GM06990 (cell line): ENCODE results near the gene PCDH17.

Experiments used
- DNase-seq: peaks from one replicate; pipeline ENCODE4 v3.0.0-alpha.2; 2011; ENCODE audit not compliant: insufficient read length; ENCODE audit errors: extremely low read depth
- H3K27me3 ChIP-seq: replicated peaks from 2 replicates; pipeline ENCODE4 v1.6.0; 2011; ENCODE audit warnings: low read length; ENCODE audit not compliant: control insufficient read depth, insufficient read depth
- H3K36me3 ChIP-seq: 2 replicates; pipeline ENCODE4 v1.5.1; 2011; ENCODE audit warnings: low read length; ENCODE audit not compliant: control insufficient read depth, insufficient read depth
- H3K4me3 ChIP-seq: replicated peaks from 2 replicates; pipeline ENCODE4 v1.5.1; 2011; ENCODE audit warnings: low read depth, mild to moderate bottlenecking, control low read depth, low read length
- TF ChIP-seq, protein P1 (sequence below): IDR thresholded peaks from 2 replicates; pipeline ENCODE4 v1.5.1; 2011; ENCODE audit warnings: low read length, control low read depth, mild to moderate bottlenecking, inconsistent platforms; ENCODE audit not compliant: insufficient read depth, poor library complexity, severe bottlenecking

The PCDH17 gene

DNA sequence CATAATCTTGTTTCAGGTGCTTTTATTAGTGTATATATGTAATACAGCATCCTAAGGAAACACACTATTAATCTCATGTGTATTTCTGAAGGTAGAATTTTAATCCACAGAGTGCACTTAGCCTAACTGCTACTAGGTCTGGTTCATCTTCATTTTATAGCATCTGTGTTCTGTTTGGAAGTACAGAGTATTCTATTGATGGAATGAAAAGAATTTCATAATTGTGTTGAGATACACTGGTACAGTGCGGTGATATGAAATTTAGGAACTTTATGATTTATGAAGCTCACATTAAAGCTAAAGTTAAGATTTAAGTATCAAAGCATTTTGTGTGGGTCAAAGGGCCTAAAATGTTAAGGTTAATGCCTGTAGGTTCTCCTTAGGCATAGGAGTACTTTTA lies 6.0 kb downstream of the PCDH17 start:
- no peaks in the 10 kb centered on the region for H3K36me3 ChIP-seq
- no peaks in the 10 kb centered on the region for H3K27me3 ChIP-seq
- no peak for DNase-seq
- TF ChIP-seq, protein P1, sequence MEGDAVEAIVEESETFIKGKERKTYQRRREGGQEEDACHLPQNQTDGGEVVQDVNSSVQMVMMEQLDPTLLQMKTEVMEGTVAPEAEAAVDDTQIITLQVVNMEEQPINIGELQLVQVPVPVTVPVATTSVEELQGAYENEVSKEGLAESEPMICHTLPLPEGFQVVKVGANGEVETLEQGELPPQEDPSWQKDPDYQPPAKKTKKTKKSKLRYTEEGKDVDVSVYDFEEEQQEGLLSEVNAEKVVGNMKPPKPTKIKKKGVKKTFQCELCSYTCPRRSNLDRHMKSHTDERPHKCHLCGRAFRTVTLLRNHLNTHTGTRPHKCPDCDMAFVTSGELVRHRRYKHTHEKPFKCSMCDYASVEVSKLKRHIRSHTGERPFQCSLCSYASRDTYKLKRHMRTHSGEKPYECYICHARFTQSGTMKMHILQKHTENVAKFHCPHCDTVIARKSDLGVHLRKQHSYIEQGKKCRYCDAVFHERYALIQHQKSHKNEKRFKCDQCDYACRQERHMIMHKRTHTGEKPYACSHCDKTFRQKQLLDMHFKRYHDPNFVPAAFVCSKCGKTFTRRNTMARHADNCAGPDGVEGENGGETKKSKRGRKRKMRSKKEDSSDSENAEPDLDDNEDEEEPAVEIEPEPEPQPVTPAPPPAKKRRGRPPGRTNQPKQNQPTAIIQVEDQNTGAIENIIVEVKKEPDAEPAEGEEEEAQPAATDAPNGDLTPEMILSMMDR: no peak
- H3K4me3 ChIP-seq: no peak overlapping the region

- TF ChIP-seq, protein P1: no peak
- no peak overlapping the region for H3K4me3 ChIP-seq
- H3K27me3 ChIP-seq: no peaks in the 10 kb centered on the region
- H3K36me3 ChIP-seq: no peaks in the 10 kb centered on the region
- DNase-seq: no peak
These were observed 6.8 kb downstream of the PCDH17 start for GRCh38 chr13:57638186-57638890.

GRCh38 chr13:57640607-57641006 lies 9.1 kb downstream of the PCDH17 start:
- Histone ChIP-seq H3K36me3 (no peaks in the 10 kb centered on the region), H3K4me3 (no peak overlapping the region), H3K27me3 (no peaks in the 10 kb centered on the region)
- TF ChIP-seq, protein P1: no peak
- no peak for DNase-seq

- H3K27me3 ChIP-seq: no peaks in the 10 kb centered on the region
- no peaks in the 10 kb centered on the region for H3K36me3 ChIP-seq
- TF ChIP-seq, protein P1: no peak
- DNase-seq: no peak
- no peak overlapping the region for H3K4me3 ChIP-seq
These were observed 9.5 kb downstream of the PCDH17 start for GRCh38 chr13:57641051-57641450.

DNA sequence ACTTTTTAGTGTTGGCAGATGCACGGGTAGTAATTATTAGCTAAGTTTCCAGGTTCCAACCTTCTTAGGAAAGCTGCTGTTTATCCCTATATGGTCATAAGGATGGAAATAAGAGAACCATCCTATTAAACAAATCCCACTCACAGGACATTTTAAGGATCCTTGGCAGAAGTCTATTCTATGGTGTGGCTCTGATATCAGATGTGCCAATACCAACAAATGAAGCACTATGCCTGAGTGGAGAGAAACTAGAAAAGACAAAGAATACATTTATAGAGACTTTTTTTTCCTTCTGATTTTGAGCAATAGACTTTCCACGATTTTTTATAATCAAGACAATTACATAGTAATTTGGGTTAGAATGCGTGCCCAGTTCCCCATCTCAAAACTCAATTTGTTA lies 12.6 kb downstream of the PCDH17 start:
- no peak for DNase-seq
- TF ChIP-seq, protein P1: no peak
- Histone ChIP-seq H3K4me3 (no peak overlapping the region), H3K36me3 (no peaks in the 10 kb centered on the region), H3K27me3 (no peaks in the 10 kb centered on the region)
